NCI-H2171 (cell line): ENCODE data around the gene ARHGAP15.

ENCODE experiments used
- DNase-seq: peaks from one replicate; lab custom pipeline; 2025; lab: John Stamatoyannopoulos, UW

The ARHGAP15 gene

GRCh38 chr2:143690235-143690634, 561.0 kb downstream of the ARHGAP15 start:
- no peak for DNase-seq

GRCh38 chr2:143691121-143691520, 561.9 kb downstream of the ARHGAP15 start:
- DNase-seq = no peak

GRCh38 chr2:143692162-143692561, 562.9 kb downstream of the ARHGAP15 start:
- no peak for DNase-seq

- DNase-seq = no peak
Observed at GRCh38 chr2:143692967-143693366, 563.7 kb downstream of the ARHGAP15 start.

- DNase-seq = no peak
Observed at GRCh38 chr2:143694335-143694734, 565.1 kb downstream of the ARHGAP15 start.

- no peak for DNase-seq
Observed at GRCh38 chr2:143696651-143697050, 567.4 kb downstream of the ARHGAP15 start.

- DNase-seq = no peak
Observed at GRCh38 chr2:143697744-143698143, 568.5 kb downstream of the ARHGAP15 start.

- no peak for DNase-seq
Observed at GRCh38 chr2:143698352-143698751, 569.1 kb downstream of the ARHGAP15 start.

- no peak for DNase-seq
Observed at GRCh38 chr2:143698888-143699570, 569.8 kb downstream of the ARHGAP15 start.

- no peak for DNase-seq
Observed at GRCh38 chr2:143700865-143701264, 571.6 kb downstream of the ARHGAP15 start.

GRCh38 chr2:143701785-143702184, 572.6 kb downstream of the ARHGAP15 start:
- no peak for DNase-seq

GRCh38 chr2:143702931-143703330, 573.7 kb downstream of the ARHGAP15 start:
- DNase-seq = no peak

- no peak for DNase-seq
Observed at GRCh38 chr2:143704451-143705106, 575.4 kb downstream of the ARHGAP15 start.

- no peak for DNase-seq
Observed at GRCh38 chr2:143705108-143705707, 576.0 kb downstream of the ARHGAP15 start.

GRCh38 chr2:143706354-143706753, 577.1 kb downstream of the ARHGAP15 start:
- DNase-seq = no peak

- no peak for DNase-seq
Observed at GRCh38 chr2:143708682-143709081, 579.5 kb downstream of the ARHGAP15 start.

- no peak for DNase-seq
Observed at GRCh38 chr2:143710196-143710595, 581.0 kb downstream of the ARHGAP15 start.

- no peak for DNase-seq
Observed at GRCh38 chr2:143710879-143711278, 581.7 kb downstream of the ARHGAP15 start.

- DNase-seq = no peak
Observed at GRCh38 chr2:143716522-143716921, 587.3 kb downstream of the ARHGAP15 start.

GRCh38 chr2:143717053-143717452, 587.8 kb downstream of the ARHGAP15 start:
- peak; percentile 22 for DNase-seq

- DNase-seq = no peak
Observed at GRCh38 chr2:143717536-143718168, 588.4 kb downstream of the ARHGAP15 start.

GRCh38 chr2:143718745-143719144, 589.5 kb downstream of the ARHGAP15 start:
- DNase-seq = no peak

- no peak for DNase-seq
Observed at GRCh38 chr2:143719406-143719805, 590.2 kb downstream of the ARHGAP15 start.
